Measurements from ENCODE around the gene IFIT1B. TPM values are rescaled to one million over a fixed set of nuclear protein-coding genes. Genes with fewer than 3 reads are reported as not detected.

Gene IFIT1B
- total RNA-seq, 2 experiments from 2014 or later = 0.11 to 0.14 TPM

- ATAC-seq (ENCODE audit: poor library complexity) (peak; percentile 51), DNase-seq (peak; percentile 18 to 78 (median 38))
- H3K4me3 Mint-ChIP-seq = peak overlapping the region; percentile 96
- H3K27ac Mint-ChIP-seq = peak overlapping the region; percentile 99
- peaks cover 81% of the 10 kb centered on the region for H3K4me1 Mint-ChIP-seq (ENCODE audit: low read depth)
- H3K27ac ChIP-seq (ENCODE audit: low read depth in 1 of 2, low read length in 2 of 2) = peak overlapping the region; percentile 86 to 92
- peaks cover 19% of the 10 kb centered on the region for H3K36me3 ChIP-seq (ENCODE audit: insufficient read depth, low read length)
- no peak for TF ChIP-seq CTCF (IDR thresholded peaks at IDR 0.05)
- H3K27me3 ChIP-seq (ENCODE audit: control insufficient read depth in 1 of 2, insufficient read depth in 2 of 2, low read length in 2 of 2) = no peaks in the 10 kb centered on the region
- intact Hi-C loops (cut with DNase I, micrococcal nuclease) = loop anchor here (1.0 to 10.0 kb wide), 8 partner anchors 23 to 420 kb away; partner anchors contain the start of genes IFIT2 (in 2 of the 2), FAS (in 1 of the 2), IFIT1 (in 1 of the 2) and KIF20B (in 1 of the 2)
- peak overlapping the region; percentile 89 for H3K4me3 ChIP-seq (ENCODE audit: low read length)
- peaks cover 41% of the 10 kb centered on the region for H3K36me3 Mint-ChIP-seq (ENCODE audit: low read depth)
- CTCF ChIA-PET = interaction anchor here (1.1 to 1.4 kb wide), 2 partner anchors 11 to 163 kb away, joined by 3 to 4 read pairs; partner anchors contain the start of gene LIPA
- POLR2A ChIA-PET = interaction anchor here (0.7 to 4.3 kb wide), 22 partner anchors 9 to 1552 kb away, joined by 3 to 123 read pairs (median 6); partner anchors contain the start of genes IFIT1, IFIT2, KIF20B and KLLN
- no peaks in the 10 kb centered on the region for H3K9me3 Mint-ChIP-seq
- no peaks in the 10 kb centered on the region for H3K27me3 Mint-ChIP-seq
- peaks cover 0 to 5% of the 10 kb centered on the region in 2 experiments for H3K9me3 ChIP-seq (ENCODE audit: control insufficient read depth in 1 of 2, insufficient read depth in 1 of 2, low read length in 2 of 2)
- H3K4me1 ChIP-seq (ENCODE audit: insufficient read depth, low read length) = peaks cover 45% of the 10 kb centered on the region
These were observed 37.3 kb downstream of the IFIT1B start for GRCh38 chr10:89414879-89415821.

GRCh38 chr10:89416465-89416864 is 38.6 kb downstream of the IFIT1B start:
- peak overlapping the region; percentile 96 for H3K4me3 Mint-ChIP-seq
- peaks cover 53% of the 10 kb centered on the region for H3K36me3 Mint-ChIP-seq (ENCODE audit: low read depth)
- H3K4me1 Mint-ChIP-seq (ENCODE audit: low read depth) = peaks cover 80% of the 10 kb centered on the region
- no peak overlapping the region for H3K27ac ChIP-seq (ENCODE audit: low read depth in 1 of 2, low read length in 2 of 2)
- no peak for TF ChIP-seq CTCF (IDR thresholded peaks at IDR 0.05)
- no peak for ATAC-seq (ENCODE audit: poor library complexity)
- H3K27me3 ChIP-seq (ENCODE audit: control insufficient read depth in 1 of 2, insufficient read depth in 2 of 2, low read length in 2 of 2) = no peaks in the 10 kb centered on the region
- CTCF ChIA-PET = no interaction called here
- H3K27ac Mint-ChIP-seq = peak overlapping the region; percentile 99
- no peaks in the 10 kb centered on the region for H3K9me3 Mint-ChIP-seq
- H3K27me3 Mint-ChIP-seq = no peaks in the 10 kb centered on the region
- H3K4me3 ChIP-seq (ENCODE audit: low read length) = no peak overlapping the region
- no peak for DNase-seq
- peaks cover 41% of the 10 kb centered on the region for H3K4me1 ChIP-seq (ENCODE audit: insufficient read depth, low read length)
- POLR2A ChIA-PET = interaction anchor here (0.5 to 2.9 kb wide), 5 partner anchors 8 to 552 kb away, joined by 3 to 15 read pairs (median 4); partner anchors contain the start of gene IFIT1
- intact Hi-C loops (cut with DNase I, micrococcal nuclease) = loop anchor here (10.0 kb wide), 2 partner anchors 162 to 422 kb away; partner anchors contain the start of genes FAS (in 1 of the 2) and LIPA (in 1 of the 2)
- H3K9me3 ChIP-seq (ENCODE audit: control insufficient read depth in 1 of 2, insufficient read depth in 1 of 2, low read length in 2 of 2) = peaks cover 0 to 5% of the 10 kb centered on the region in 2 experiments
- H3K36me3 ChIP-seq (ENCODE audit: insufficient read depth, low read length) = peaks cover 32% of the 10 kb centered on the region

GRCh38 chr10:89419548-89419947 is 41.7 kb downstream of the IFIT1B start:
- H3K4me1 ChIP-seq (ENCODE audit: insufficient read depth, low read length) = peaks cover 27% of the 10 kb centered on the region
- ATAC-seq (ENCODE audit: poor library complexity) (peak; percentile 28), DNase-seq (peak in 4 of 14 experiments; percentile 21 to 78 (median 60))
- peaks cover 60% of the 10 kb centered on the region for H3K4me1 Mint-ChIP-seq (ENCODE audit: low read depth)
- no peaks in the 10 kb centered on the region for H3K9me3 ChIP-seq (ENCODE audit: control insufficient read depth in 1 of 2, insufficient read depth in 1 of 2, low read length in 2 of 2)
- peaks cover 34% of the 10 kb centered on the region for H3K36me3 ChIP-seq (ENCODE audit: insufficient read depth, low read length)
- H3K27me3 ChIP-seq (ENCODE audit: control insufficient read depth in 1 of 2, insufficient read depth in 2 of 2, low read length in 2 of 2) = no peaks in the 10 kb centered on the region
- peak; percentile 31 for TF ChIP-seq CTCF (IDR thresholded peaks at IDR 0.05)
- no peak overlapping the region for H3K4me3 ChIP-seq (ENCODE audit: low read length)
- no peaks in the 10 kb centered on the region for H3K9me3 Mint-ChIP-seq
- ChIA-PET POLR2A (interaction anchor here (1.2 to 3.6 kb wide), 3 partner anchors 117 to 224 kb away, joined by 4 to 14 read pairs (median 11); partner anchors contain the start of genes IFIT2 and LIPA), CTCF (interaction anchor here (0.9 to 1.9 kb wide), 3 partner anchors 10 to 25 kb away, joined by 3 to 5 read pairs (median 3); no protein-coding TSS in a partner anchor)
- peak overlapping the region; percentile 75 for H3K27ac Mint-ChIP-seq
- no peaks in the 10 kb centered on the region for H3K27me3 Mint-ChIP-seq
- intact Hi-C loops (cut with DNase I, micrococcal nuclease) = loop anchor here (10.0 kb wide), 2 partner anchors 165 to 425 kb away; partner anchors contain the start of genes FAS (in 1 of the 2) and LIPA (in 1 of the 2)
- H3K27ac ChIP-seq (ENCODE audit: low read depth in 1 of 2, low read length in 2 of 2) = no peak overlapping the region
- peak overlapping the region; percentile 63 for H3K4me3 Mint-ChIP-seq
- H3K36me3 Mint-ChIP-seq (ENCODE audit: low read depth) = peaks cover 48% of the 10 kb centered on the region

Measured in CD4-positive, alpha-beta T cell (primary cell).